ENCODE data around the gene YAF2. TPM values are rescaled to one million over a fixed set of nuclear protein-coding genes. Genes with fewer than 3 reads are reported as not detected.

The YAF2 gene
- total RNA-seq, 2 donors from 2014 or later = 18.4 to 24.4 TPM

- no peak for DNase-seq
- TF ChIP-seq, protein P1, sequence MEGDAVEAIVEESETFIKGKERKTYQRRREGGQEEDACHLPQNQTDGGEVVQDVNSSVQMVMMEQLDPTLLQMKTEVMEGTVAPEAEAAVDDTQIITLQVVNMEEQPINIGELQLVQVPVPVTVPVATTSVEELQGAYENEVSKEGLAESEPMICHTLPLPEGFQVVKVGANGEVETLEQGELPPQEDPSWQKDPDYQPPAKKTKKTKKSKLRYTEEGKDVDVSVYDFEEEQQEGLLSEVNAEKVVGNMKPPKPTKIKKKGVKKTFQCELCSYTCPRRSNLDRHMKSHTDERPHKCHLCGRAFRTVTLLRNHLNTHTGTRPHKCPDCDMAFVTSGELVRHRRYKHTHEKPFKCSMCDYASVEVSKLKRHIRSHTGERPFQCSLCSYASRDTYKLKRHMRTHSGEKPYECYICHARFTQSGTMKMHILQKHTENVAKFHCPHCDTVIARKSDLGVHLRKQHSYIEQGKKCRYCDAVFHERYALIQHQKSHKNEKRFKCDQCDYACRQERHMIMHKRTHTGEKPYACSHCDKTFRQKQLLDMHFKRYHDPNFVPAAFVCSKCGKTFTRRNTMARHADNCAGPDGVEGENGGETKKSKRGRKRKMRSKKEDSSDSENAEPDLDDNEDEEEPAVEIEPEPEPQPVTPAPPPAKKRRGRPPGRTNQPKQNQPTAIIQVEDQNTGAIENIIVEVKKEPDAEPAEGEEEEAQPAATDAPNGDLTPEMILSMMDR (IDR thresholded peaks at IDR 0.05) = no peak
- Histone ChIP-seq H3K27ac (no peak overlapping the region), H3K27me3 (no peaks in the 10 kb centered on the region), H3K4me3 (no peak overlapping the region), H3K9me3 (no peaks in the 10 kb centered on the region), H3K9ac (ENCODE audit: low read depth in 2 of 2, low read length in 2 of 2) (no peak overlapping the region), H3K4me1 (no peaks in the 10 kb centered on the region), H3K36me3 (no peaks in the 10 kb centered on the region)
- intact Hi-C loops (cut with DNase I) = loop anchor here (10.0 kb wide), 1 partner anchor 94 kb away; the partner anchor contains the start of gene YAF2
These were observed 97.1 kb downstream of the YAF2 start for GRCh38 chr12:42140901-42141300.

GRCh38 chr12:42135259-42135814 is 102.7 kb downstream of the YAF2 start:
- Histone ChIP-seq H3K36me3 (no peaks in the 10 kb centered on the region), H3K9ac (ENCODE audit: low read depth in 2 of 2, low read length in 2 of 2) (no peak overlapping the region), H3K4me3 (no peak overlapping the region), H3K27ac (no peak overlapping the region), H3K27me3 (no peaks in the 10 kb centered on the region), H3K4me1 (no peaks in the 10 kb centered on the region), H3K9me3 (no peaks in the 10 kb centered on the region)
- DNase-seq = no peak
- TF ChIP-seq, protein P1 (IDR thresholded peaks at IDR 0.05) = no peak
- intact Hi-C loops (cut with DNase I) = no loop called here

- Histone ChIP-seq H3K27ac (no peak overlapping the region), H3K9me3 (no peaks in the 10 kb centered on the region), H3K27me3 (no peaks in the 10 kb centered on the region), H3K4me1 (no peaks in the 10 kb centered on the region), H3K36me3 (no peaks in the 10 kb centered on the region), H3K9ac (ENCODE audit: low read depth in 2 of 2, low read length in 2 of 2) (no peak overlapping the region), H3K4me3 (no peak overlapping the region)
- DNase-seq = no peak
- TF ChIP-seq, protein P1 (IDR thresholded peaks at IDR 0.05) = no peak
- intact Hi-C loops (cut with DNase I) = loop anchor here (5.0 kb wide), 1 partner anchor 201 kb away; no protein-coding TSS in a partner anchor
These were observed 107.2 kb downstream of the YAF2 start for GRCh38 chr12:42130672-42131402.

DNA sequence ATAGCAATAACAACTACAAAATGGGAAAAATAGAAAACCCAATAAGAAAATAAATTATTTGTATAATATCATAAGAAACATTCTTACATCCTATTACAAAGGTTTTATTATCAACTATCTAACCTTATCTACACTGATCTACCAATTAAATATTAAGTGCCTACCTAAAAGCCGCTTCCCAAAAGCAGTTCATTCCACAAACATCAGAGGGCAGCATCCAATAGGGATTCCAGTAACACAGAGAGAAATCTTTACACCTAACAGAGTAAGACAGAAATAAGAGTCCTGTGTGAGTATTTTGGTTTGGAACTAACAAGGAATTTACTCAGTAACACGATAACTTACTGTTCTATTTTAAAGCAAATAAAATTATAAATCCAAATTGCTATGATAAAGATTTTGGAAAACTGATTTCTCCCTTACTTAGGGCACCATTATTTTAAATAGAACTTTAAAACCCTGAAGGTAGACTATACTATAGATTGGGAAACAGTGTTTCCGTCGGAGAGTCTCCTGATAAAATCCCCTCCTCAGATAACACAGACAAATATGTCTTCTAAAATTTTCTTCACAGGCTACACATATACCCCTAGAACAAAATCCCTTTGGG is 108.3 kb downstream of the YAF2 start:
- Histone ChIP-seq H3K27ac (no peak overlapping the region), H3K27me3 (no peaks in the 10 kb centered on the region), H3K9ac (ENCODE audit: low read depth in 2 of 2, low read length in 2 of 2) (no peak overlapping the region), H3K9me3 (no peaks in the 10 kb centered on the region), H3K36me3 (no peaks in the 10 kb centered on the region), H3K4me1 (no peaks in the 10 kb centered on the region), H3K4me3 (no peak overlapping the region)
- TF ChIP-seq, protein P1 (IDR thresholded peaks at IDR 0.05) = peak; percentile 70
- peak; percentile 28 for DNase-seq
- intact Hi-C loops (cut with DNase I) = loop anchor here (5.0 kb wide), 1 partner anchor 203 kb away; no protein-coding TSS in a partner anchor

DNA sequence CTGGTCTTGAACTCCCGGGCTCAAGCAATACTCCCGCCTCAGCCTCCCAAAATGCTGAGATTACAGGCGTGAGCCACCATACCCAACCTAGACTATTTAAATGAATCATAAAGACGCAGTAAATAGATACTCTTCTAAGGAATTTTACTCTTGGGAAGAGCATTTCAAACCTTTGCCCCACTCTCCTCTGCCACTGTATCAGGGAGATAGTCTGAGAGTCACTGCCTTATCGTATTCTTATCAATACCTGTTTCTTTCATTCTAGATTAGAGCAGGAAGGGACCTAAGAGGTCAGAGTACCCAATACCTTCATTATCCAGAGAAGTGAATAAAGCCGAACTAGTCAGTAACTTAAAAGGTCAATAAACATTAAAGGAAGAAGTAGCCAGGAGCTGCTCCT is 109.2 kb downstream of the YAF2 start:
- Histone ChIP-seq H3K36me3 (no peaks in the 10 kb centered on the region), H3K27ac (no peak overlapping the region), H3K9me3 (no peaks in the 10 kb centered on the region), H3K27me3 (no peaks in the 10 kb centered on the region), H3K4me3 (no peak overlapping the region), H3K4me1 (no peaks in the 10 kb centered on the region), H3K9ac (ENCODE audit: low read depth in 2 of 2, low read length in 2 of 2) (no peak overlapping the region)
- DNase-seq = no peak
- intact Hi-C loops (cut with DNase I) = no loop called here
- TF ChIP-seq, protein P1 (IDR thresholded peaks at IDR 0.05) = no peak
